NB4 (cell line): ENCODE data around the gene SCYL2.

Experiments
- POLR2A ChIP-seq: IDR thresholded peaks from 2 replicates; pipeline ENCODE4 v1.6.1; 2011; ENCODE audit warnings: mild to moderate bottlenecking; ENCODE audit not compliant: insufficient read length; ENCODE audit errors: extremely low read depth
- TF ChIP-seq, protein P1 (sequence below): IDR thresholded peaks from one replicate; pipeline ENCODE4 v1.5.1; 2012; ENCODE audit warnings: low read depth, low read length

DNA sequence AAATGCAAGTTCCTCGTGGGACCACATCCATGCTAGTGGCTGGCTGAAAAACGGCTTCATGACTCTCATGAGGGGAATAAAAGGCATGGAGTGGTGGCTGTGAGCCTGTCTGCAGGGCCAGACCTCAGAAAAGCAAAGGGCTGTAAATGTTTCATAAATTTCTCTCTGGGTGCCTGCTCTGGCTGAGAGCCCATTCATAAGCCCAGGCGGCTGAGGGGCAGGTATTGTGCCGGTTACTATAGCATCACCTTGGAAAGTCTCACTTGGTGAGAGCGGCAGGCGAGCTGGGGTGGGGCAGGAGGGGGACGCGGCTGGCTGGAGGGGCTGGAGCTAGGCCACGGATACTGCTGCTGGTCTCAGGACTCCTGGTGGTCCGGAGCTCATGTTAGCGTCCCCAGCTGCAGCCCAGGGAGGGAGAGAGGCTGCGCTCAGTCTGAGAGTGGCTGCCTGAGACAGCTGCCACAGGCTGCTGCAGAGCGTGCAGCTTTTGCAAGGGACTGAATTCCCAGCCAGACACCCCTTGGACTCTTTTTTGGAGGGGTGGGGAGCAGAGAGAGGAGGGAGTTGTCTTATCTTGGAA is 89.8 kb downstream of the SCYL2 start, which contains the start of gene SLC17A8:
- TF ChIP-seq, protein P1, sequence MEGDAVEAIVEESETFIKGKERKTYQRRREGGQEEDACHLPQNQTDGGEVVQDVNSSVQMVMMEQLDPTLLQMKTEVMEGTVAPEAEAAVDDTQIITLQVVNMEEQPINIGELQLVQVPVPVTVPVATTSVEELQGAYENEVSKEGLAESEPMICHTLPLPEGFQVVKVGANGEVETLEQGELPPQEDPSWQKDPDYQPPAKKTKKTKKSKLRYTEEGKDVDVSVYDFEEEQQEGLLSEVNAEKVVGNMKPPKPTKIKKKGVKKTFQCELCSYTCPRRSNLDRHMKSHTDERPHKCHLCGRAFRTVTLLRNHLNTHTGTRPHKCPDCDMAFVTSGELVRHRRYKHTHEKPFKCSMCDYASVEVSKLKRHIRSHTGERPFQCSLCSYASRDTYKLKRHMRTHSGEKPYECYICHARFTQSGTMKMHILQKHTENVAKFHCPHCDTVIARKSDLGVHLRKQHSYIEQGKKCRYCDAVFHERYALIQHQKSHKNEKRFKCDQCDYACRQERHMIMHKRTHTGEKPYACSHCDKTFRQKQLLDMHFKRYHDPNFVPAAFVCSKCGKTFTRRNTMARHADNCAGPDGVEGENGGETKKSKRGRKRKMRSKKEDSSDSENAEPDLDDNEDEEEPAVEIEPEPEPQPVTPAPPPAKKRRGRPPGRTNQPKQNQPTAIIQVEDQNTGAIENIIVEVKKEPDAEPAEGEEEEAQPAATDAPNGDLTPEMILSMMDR: no peak
- no peak for TF ChIP-seq POLR2A
